ACHN (cell line): Measurements from ENCODE around the gene CD151.
A peak's percentile ranks its signal among the peaks of the same experiment; 100 is the strongest.

Experiments
- DNase-seq: peaks from one replicate; pipeline ENCODE4 v3.0.0-alpha.2; 2015
- in situ Hi-C: cut with HindIII; loops from 2 replicates; pipeline ENCODE4 v1.10.0; 2017; ENCODE audit warnings: low sequenced_read_pairs, low pct_ligation_motif_present, low pct_unique_long_range_greater_than_20kb

Gene CD151

GRCh38 chr11:795634-796564 is 36.9 kb upstream of the CD151 start:
- in situ Hi-C loops = no loop called here
- DNase-seq = peak; percentile 81

GRCh38 chr11:796565-797295 is 36.0 kb upstream of the CD151 start:
- in situ Hi-C loops = no loop called here
- DNase-seq = no peak

GRCh38 chr11:797296-798092 is 35.3 kb upstream of the CD151 start:
- peak; percentile 66 for DNase-seq
- in situ Hi-C loops = no loop called here

- peak; percentile 76 for DNase-seq
- in situ Hi-C loops = no loop called here
Observed at GRCh38 chr11:798093-798713, 34.5 kb upstream of the CD151 start, which contains the start of gene SLC25A22. Gene SLC25A22, minus strand, starts transcription at chr11:798281. Its CDS starts 3,275 bp downstream, at chr11:795006.

- in situ Hi-C loops = no loop called here
Observed at GRCh38 chr11:799641-800316, 33.0 kb upstream of the CD151 start.

GRCh38 chr11:800473-800872 is 32.3 kb upstream of the CD151 start:
- in situ Hi-C loops = no loop called here
- no peak for DNase-seq

More at GRCh38 chr11:799641-800316, 33.0 kb upstream of the CD151 start:
- no peak for DNase-seq

GRCh38 chr11:801097-801780 is 31.5 kb upstream of the CD151 start:
- in situ Hi-C loops = no loop called here
- DNase-seq = no peak

GRCh38 chr11:802018-802617 is 30.6 kb upstream of the CD151 start:
- no peak for DNase-seq
- in situ Hi-C loops = no loop called here

- in situ Hi-C loops = no loop called here
Observed at GRCh38 chr11:802693-803466, 29.9 kb upstream of the CD151 start.

GRCh38 chr11:803467-803742 is 29.3 kb upstream of the CD151 start:
- in situ Hi-C loops = no loop called here
- DNase-seq = no peak

More at GRCh38 chr11:802693-803466, 29.9 kb upstream of the CD151 start:
- no peak for DNase-seq

- no peak for DNase-seq
- in situ Hi-C loops = no loop called here
Observed at GRCh38 chr11:803770-804598, 28.8 kb upstream of the CD151 start.

GRCh38 chr11:804599-804964 is 28.2 kb upstream of the CD151 start:
- no peak for DNase-seq
- in situ Hi-C loops = no loop called here

- peak; percentile 83 for DNase-seq
- in situ Hi-C loops = no loop called here
Observed at GRCh38 chr11:808427-809286, 24.1 kb upstream of the CD151 start.

GRCh38 chr11:809287-810039 is 23.3 kb upstream of the CD151 start, which contains the start of gene RPLP2:
Gene RPLP2, plus strand, starts transcription at chr11:809967. Its CDS starts 268 bp downstream, at chr11:810235.
- in situ Hi-C loops = no loop called here
- peak; percentile 93 for DNase-seq
